SK-N-DZ (cell line): ENCODE measurements around the gene NDUFS4. TPM values are rescaled to one million over a fixed set of nuclear protein-coding genes. Genes with fewer than 3 reads are reported as not detected.
"Not testable (repeated sequence)": the region's sequence is repeated elsewhere in the genome, so short reads cannot be mapped to it uniquely, and the experiment has no call there.

Experiments
- DNase-seq: peaks from one replicate; pipeline ENCODE4 v3.0.0-alpha.2; 2015; ENCODE audit warnings: low spot score
- polyA plus RNA-seq, 2 experiments: library from polyadenylated mRNA; depleted of rRNA; stranded (reverse); fragments of >200 nt; gene quantifications; 2 replicates each; pipeline ENCODE4 v1.2.3, GENCODE V29; 2014

NDUFS4 gene
- 187 and 238 TPM in 2 replicates for polyA plus RNA-seq (2014; cell fraction: cytosol; rRNA removed)
- 132 and 205 TPM in 2 replicates for polyA plus RNA-seq (2014; cell fraction: nucleus; rRNA removed)

DNA sequence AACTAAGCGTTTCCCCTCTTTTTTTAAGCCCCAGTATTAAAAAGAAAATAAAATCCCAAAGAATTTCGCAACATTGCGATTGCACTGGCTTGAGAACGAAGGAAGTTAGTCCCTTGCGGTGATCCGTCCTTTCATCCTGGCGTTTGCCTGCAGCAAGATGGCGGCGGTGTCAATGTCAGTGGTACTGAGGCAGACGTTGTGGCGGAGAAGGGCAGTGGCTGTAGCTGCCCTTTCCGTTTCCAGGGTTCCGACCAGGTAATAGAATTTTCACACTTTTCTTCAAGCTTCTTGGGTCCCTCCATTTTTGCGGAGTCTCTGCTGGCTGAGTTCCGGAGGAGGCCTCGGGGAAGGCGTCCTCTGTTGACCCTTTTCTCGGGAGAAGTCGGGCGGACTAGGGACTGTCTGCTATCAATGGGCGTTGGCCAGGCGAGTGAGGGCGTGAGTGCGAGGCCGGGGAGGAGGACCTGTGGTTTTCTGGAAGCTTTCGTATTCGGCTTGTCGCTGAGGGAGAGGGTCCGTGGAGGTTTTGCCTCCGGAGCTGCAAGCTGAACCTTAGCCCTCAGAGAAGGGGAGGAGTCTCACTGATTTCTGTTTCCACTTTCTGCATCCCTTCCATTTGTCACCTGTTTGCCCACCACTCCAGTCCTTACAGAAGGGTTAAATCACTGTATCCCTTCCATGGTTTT lies at the start of gene NDUFS4:
NDUFS4 (plus strand) TSS at position 134 of the 686 bp plus-strand sequence; CDS start at position 158, 24 bp downstream.
- DNase-seq = peak; percentile 85

DNA sequence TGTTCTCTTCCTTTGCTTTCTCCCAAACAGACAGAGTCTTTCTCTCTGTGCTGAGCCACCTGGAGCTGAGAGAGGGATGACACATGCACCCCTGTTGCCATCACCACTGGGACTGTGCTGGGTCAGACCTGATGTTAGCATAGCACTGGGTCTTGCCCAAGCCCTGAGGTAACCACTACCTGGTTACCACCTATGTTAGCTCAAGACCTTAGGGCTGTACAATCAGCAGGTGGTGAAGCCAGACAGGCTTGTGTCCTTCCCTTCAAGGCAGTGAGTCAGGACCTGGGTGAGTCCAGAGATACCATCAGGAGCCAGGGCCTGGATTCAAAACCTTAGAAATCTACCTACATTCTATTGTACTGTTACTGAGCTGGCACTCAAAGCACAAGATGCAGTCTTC lies 47.9 kb upstream of the NDUFS4 start:
- no peak for DNase-seq

DNA sequence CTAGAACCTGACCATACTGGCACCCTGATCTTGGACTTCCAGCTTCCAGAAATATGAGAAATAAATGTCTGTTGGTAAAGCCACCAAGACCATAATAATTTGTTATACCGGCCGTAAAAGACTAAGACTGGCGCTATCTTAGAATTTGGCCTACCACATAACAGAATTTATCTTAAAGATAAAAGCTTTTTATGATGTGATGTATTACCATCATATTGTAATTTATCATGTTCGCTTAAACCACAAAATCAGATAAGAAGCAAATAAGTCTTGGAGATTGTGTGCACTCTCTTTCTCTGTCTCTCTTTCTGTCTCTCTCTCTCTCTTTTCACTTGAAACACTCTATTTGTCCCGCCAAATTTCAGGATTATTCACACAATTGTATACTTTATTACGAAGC lies 44.5 kb upstream of the NDUFS4 start:
- DNase-seq = peak; percentile 6

DNA sequence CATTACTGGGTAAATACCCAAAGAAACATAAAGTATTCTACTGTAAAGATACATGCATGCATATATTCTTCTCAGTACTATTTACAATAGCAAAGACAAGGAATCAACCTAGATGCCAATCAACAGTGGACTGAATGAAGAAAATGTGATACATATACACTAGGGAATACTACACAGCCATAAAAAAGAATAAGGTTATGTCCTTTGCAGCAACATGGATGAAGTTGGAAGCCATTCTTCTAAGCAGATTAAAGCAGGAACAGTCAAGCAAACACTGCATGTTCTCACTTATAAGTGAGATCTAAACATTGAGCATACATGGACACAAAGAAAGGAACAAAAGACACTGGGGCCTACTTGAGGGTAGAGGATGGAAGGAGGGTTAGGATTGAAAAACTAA lies 39.6 kb upstream of the NDUFS4 start:
- no peak for DNase-seq

DNA sequence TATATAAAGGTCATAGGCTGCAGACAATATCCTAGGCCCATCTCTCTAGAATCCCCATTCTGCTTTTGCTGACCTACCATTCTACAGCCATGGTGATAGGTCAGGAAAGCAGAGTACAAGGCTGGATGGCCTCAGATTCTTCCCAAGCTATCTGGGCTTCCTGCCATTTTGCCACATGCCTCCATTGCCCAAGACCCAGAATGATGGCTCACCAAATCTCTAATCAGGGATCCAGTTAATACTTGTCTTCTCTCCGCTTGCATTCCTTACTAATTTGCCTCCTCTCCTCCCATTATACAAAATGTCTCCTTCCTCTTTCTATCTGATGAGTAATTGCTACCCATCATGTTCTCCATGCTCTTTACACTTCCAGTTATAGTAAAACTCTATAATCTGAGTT lies 22.7 kb upstream of the NDUFS4 start:
- no peak for DNase-seq

DNA sequence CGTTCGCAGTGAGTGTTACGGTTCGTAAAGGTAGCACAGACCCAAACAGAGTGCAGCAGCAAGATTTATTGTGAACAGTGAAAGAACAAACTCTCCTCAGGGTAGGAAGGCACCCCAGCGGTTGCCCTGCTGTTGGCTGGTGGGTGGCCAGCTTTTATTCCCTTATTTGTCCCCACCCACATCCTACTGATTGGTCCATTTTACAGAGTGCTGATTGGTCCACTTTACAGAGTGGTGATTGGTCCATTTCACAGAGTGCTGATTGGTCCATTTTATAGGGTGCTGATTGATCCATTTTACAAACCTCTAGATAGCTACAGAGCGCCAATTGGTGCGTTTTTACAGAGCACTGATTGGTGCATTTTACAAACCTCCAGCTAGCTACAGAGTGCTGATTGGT lies 19.7 kb upstream of the NDUFS4 start:
- not testable (repeated sequence) for DNase-seq

DNA sequence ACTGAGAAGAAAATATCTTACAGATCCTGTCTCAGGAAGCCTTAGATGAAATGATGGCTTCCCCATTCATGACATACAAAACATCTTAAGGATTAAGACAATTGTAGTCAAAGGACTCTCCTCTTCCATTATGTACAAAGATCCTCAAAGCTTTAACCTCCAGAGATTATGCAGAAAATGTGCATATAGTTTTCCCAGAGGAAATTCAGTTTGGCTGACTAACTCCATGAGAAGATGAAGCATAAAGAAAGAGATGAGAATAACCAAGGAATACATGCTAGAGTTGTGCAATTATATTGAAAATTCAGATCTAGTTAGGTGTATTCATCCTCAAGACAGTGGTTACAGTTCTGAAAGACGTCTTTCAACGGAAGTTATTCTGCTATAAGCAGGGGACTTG lies 18.6 kb upstream of the NDUFS4 start:
- DNase-seq = no peak

DNA sequence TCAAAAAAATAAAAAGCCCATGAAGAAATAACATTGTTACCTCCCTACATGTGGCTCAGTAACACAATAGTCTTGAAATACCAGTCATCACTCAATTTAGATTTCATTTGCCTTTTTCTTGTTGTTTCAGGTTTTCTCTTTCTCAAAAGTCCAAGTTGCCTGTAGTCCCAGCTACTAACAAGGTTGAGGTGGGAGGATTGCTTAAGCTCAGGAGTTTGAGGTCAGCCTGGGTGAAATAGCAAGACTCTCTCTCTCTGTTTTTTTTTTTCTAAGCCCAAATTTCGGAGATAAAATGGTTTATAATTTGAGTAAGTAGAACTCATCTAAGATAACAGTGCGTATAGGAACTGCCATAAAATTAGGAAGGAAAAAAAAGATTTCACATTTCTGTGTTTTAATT lies 17.5 kb upstream of the NDUFS4 start:
- DNase-seq = no peak

DNA sequence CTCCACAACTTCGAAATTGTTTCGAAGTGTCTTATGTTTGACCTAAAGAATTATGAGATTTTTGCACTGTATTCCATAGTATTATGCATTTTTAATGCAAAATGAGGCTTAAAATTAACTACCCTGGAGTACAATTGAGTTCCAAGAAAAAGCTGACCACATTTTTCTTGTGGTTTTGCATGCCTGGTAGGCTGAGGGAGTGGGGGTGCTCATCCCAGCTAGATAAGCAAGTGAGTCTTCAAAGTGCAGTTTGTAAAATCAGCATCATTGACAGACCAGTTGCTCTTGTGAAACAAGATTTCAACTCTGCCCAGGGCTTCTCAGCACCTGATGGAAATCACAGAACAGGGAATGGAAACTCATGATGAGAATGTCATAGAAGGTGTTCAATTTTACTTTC lies 17.0 kb upstream of the NDUFS4 start:
- no peak for DNase-seq

DNA sequence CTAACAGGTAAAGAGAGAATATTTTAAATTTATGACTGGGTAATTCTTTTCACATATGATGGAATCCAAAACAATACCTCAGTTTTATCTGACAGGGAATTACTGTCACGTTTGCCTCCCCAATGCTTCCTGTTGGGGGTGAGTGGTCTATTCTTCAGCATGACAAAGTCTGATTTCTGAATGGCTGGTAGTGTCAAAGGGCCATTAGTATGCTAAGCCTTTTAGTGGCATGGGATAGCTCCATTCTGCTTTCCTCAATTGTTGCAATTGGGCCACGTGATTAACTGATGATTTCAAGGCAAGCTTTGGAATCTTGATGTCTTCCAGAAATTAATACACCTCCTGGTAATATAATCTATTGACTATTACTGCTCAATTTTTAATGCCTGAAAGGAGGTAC lies 14.7 kb upstream of the NDUFS4 start:
- no peak for DNase-seq

DNA sequence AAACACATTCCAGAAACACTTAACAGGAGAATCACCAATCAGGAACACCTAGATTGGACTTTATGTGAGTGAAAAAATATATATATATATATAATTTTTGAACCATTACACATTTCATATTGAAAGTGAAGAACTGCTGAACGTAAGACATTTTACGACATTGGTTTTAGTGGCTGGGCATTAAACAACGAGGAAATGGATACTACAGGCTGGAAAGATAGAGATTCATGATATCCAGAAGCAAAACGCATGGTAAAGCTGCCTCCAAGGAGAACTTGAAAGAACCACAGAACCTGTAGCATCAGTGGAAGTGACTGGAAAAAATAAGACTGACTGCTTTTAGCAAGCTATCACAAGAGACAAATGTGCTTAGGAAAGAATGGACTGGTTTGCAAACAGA lies 13.2 kb upstream of the NDUFS4 start:
- no peak for DNase-seq

DNA sequence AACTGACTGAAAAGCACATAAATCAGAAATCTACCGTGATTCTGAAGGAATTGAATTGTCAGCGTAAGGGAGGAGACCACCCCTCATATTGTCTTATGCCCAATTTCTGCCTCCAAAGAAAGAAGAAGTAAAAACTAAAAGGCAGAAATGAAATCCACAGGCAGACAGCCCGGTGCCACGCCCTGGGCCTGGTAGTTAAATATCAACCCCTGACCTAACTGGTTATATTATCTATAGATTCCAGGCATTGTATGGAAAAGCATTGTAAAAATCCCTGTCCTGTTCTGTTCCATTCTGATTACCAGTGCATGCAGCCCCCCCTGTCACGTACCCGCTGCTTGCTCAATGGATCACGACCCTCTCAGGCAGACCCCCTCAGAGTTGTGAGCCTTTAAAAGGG lies 11.9 kb upstream of the NDUFS4 start:
- DNase-seq = not testable (repeated sequence)

DNA sequence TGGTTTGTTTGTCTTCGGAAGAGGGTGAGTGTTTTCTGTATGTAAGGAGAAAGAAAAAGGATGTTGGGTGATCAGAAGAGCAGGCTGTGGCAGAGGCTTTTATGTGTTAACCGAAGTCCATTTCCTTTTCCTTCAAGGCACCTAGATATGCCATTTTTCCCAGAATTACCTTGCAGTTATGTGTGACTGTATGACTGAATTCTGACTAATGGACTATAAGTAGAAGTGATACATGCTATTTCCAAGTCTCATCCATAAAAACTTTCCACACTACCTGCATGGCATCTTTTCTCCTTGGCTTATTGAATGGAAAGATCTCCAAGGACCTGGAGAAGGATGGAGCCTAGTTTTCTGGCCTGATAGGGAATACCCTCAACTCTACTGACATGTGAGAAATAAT lies 10.6 kb upstream of the NDUFS4 start:
- no peak for DNase-seq

DNA sequence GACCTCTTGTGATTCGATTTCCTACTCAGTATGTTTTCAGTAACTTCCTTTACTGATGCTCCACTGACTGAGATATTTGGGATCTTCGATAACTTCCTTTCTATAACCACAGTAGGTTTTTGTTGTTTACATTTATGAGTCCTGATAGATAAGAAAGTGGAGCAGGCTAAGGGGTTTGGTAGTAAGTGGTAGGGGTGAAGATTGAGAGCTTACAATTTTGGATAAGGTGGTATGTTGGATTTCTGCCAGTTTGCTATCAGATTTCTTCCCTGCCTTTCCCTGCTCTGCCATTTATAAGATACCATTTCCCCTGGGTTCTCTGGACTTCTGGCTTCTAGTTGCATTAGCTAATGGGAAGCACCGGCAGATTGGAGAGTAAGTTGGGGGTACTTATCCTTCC lies 7.9 kb upstream of the NDUFS4 start:
- DNase-seq = no peak

DNA sequence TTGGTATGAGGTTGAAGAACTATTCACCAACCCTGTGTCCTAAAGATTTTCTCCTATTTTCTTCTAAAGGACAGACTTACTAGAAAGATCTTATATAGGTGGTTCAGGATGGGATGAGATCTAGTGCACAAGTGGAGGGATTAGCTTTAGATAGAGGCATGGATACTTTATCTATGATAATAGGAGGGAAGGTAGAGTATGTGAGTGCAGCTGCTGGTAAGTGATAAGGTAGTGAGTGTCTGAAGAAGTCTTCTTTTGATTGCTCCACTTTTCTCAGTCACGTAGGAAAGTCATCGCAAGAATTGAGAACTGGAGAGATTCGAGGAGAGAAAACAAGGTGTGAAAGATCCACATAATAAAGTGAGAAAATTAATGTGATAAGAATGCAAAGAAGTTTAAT lies 6.0 kb upstream of the NDUFS4 start:
- no peak for DNase-seq

DNA sequence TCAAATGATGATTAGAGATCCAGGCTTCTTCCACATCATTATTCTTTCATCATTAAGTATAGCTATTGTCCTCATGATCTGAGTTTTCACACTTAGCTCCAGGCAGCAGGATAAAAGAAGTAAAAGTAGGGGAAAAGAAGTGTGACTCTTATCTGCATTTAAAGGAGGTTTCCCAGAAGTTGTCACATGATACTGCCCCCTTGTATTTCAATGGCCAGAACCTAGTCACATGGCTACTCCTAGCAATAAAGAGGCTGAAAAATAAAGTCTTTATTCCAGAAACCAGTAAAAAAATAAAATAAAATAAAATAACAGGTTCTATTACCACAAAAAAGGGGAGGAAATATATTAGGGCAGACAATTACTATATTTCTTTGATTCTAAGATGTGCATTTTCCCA lies 5.3 kb upstream of the NDUFS4 start:
- DNase-seq = no peak

DNA sequence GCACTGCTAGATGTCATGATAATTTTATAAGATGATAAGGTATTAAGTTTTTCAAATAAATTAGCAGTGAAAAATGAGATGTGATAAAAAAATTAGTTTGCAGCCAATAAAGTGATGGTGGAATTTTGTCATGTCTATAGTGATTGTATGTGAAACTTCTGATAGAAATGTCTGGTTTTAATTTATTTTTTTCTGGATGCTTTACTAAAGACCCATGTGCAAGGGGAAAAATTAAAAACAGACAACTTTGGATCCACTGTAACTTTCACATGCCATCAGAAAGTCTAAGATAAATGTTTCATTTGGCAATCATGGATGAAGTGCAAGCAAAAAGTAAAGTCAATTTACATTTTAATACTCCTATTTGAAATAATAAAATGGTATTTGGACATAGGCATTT lies 4.4 kb upstream of the NDUFS4 start:
- no peak for DNase-seq

DNA sequence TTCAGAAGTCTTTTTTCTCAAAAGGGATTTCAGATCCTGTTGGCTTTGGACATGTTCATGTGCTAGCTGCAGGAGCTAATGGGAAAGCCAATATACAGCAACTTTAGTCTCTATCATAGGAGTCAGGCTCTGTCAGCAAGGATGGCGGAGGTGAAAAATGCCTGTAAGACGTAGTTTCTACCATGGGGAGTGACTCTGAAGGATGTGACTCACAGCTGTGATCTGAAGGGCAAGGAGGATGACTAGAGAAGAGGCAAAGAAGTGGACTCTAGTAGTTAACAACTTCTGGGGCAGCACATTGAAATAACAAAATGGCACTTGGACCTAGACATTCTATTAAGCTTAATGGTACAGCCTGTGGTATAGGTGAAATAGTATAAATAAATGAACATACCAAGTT lies 3.1 kb upstream of the NDUFS4 start:
- DNase-seq = no peak

DNA sequence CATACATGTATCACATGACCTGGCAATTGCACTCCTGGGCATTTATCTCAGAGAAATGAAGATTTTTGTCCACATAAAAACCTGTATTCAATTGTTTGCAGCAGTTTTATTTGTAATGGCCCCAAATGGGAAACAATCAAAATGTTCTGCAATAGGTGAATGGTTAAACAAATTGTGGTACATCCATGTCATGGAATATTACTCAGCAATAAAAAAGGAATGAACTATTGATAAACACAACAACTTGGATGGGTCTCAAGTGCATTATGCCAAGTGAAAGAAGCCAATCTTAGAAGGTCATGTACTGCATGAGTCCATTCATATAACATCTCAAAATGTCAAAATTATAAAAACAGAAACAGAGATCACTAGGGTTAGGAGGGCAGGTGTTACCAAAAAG lies 1.5 kb upstream of the NDUFS4 start:
- no peak for DNase-seq

DNA sequence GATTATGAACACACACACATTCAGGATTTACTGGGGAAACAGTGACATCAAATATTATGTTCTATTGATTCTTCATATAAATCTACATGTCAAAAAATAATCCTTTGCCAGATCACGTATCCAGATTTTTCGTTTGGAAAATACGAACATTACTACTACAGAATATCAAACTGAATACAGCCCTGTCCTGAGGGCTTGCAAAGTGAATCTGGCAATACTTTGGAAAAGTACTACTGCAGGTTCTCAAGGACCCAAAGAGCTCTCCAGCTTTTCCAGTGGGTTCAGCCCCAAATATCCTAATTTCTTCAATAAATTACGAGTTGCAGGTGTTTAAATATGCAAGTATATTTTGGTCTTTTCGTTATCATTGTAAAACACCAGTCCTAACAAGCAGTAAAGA lies 411 bp upstream of the NDUFS4 start:
- DNase-seq = no peak

DNA sequence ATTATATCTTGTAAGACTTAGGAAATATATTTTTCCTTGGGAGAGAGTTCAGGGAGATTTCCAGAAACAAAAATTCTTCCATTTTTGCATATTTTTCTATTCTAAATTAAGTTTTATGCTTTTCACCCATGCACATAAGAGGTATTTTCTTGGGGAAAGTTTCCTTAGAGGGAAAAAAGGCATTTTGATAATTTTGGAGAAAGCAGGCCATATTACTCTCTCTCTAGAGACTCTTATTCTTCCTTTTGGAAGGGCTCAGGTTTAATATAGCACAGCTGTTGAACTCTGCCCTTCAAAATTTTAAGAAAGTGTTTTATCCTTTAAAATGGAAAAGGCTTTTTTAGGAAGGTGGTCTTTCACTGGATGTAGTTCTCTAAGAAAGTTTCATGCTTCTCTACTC lies 8.0 kb downstream of the NDUFS4 start:
- DNase-seq = no peak

DNA sequence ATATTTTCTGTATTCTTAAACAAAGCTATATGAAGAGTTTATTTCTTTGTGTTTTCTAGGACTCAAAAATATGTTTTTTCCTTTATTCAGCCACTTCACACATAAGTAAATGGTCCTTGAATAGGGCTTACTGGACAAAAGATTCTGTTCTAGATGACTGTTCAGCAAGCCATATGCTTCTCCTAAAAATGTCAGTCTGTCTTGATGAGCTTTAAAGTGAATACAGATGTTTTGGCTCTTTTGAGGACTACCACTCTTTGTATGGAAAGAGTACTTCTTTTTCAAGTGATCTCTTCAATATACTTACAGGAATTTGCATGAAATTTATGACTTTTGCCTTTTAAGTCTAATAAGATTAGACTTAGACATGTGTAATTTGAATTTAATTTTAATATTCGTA lies 8.4 kb downstream of the NDUFS4 start:
- DNase-seq = no peak

DNA sequence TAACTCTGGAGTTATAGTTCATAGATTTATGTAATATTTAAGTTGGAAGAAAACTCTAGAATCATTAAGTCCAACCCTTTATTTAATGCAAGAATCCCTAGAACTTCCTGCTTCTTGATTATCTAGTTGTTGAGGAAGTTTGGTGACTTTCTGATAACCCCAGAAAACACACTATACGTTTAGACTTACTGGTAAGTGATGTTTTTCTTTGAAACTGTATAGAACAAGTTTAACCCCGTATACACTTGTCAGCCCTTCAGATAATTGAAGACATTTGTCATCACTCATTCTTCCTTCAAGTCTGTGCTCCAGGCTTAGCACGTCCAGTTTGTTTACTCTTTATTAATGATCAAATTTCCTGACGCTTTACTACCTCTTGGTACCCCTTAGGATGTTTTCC lies 9.0 kb downstream of the NDUFS4 start:
- no peak for DNase-seq

DNA sequence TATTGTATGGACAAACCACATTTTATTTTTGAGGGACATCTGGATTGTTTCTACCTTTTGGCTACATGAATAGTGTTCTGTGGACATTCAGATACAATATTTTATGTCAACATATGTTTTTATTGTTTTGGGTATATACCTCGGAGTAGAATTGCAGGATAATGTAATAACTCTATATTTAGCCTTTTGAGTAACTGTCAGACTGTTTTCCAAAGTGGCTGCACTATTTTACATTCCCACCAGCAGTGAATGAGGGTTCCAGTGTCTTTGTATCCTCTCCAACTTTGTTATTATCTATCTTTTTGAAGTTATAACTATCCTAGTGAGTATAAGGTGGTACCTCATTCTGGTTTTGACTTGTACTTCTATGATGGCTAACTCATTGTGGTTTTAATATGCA lies 11.0 kb downstream of the NDUFS4 start:
- no peak for DNase-seq
